SJCRH30 (cell line): Measurements from ENCODE around the gene ZNF892. TPM values are rescaled to one million over a fixed set of nuclear protein-coding genes. Genes with fewer than 3 reads are reported as not detected.

Experiments used
- DNase-seq, 2 experiments: peaks; one replicate each; pipeline ENCODE4 v3.0.0-alpha.2; 2015 to 2020
- H3K27ac ChIP-seq: fragments of 250-450 bp; sonication (Bioruptor Pico); 2 replicates; pipeline ENCODE4 v1.5.1; 2020; ENCODE audit warnings: mild to moderate bottlenecking, moderate library complexity
- H3K27me3 ChIP-seq: fragments of 250-450 bp; sonication (Bioruptor Pico); 2 replicates; pipeline ENCODE4 v1.5.1; 2020; ENCODE audit warnings: mild to moderate bottlenecking, moderate library complexity
- H3K36me3 ChIP-seq: fragments of 250-450 bp; sonication (Bioruptor Pico); 2 replicates; pipeline ENCODE4 v1.5.1; 2020; ENCODE audit warnings: mild to moderate bottlenecking, moderate library complexity
- H3K4me1 ChIP-seq: fragments of 250-450 bp; sonication (Bioruptor Pico); 2 replicates; pipeline ENCODE4 v1.5.1; 2020; ENCODE audit warnings: mild to moderate bottlenecking, moderate library complexity
- H3K4me3 ChIP-seq: fragments of 250-450 bp; sonication (Bioruptor Pico); 2 replicates; pipeline ENCODE4 v1.5.1; 2020; ENCODE audit warnings: mild to moderate bottlenecking, moderate library complexity
- H3K9me3 ChIP-seq: fragments of 250-450 bp; sonication (Bioruptor Pico); replicated peaks from 2 replicates; pipeline ENCODE4 v1.5.1; 2020; ENCODE audit warnings: mild to moderate bottlenecking, moderate library complexity
- total RNA-seq: library from RNA; depleted of rRNA; stranded (reverse); fragments of >200 nt; shearing (Covaris generic); gene quantifications from 2 replicates; pipeline ENCODE4 v1.2.3, GENCODE V29; 2014; rRNA removed

ZNF892 gene
- 5.3 and 6.8 TPM in 2 replicates for total RNA-seq

GRCh38 chr2:95207111-95207961, at the start of gene ZNF892:
ZNF892 (plus strand) TSS chr2:95207521; CDS start chr2:95207816, 295 bp downstream.
- H3K27me3 ChIP-seq, result no peaks in the 10 kb centered on the region
- peaks cover 8% of the 10 kb centered on the region for H3K9me3 ChIP-seq
- peaks cover 24% of the 10 kb centered on the region for H3K36me3 ChIP-seq
- H3K4me3 ChIP-seq, result peak within 1 kb of the TSS; percentile 78
- DNase-seq, result peak; percentile 91 to 92
- H3K27ac ChIP-seq, result peak within 1 kb of the TSS; percentile 64
- H3K4me1 ChIP-seq, result no peaks in the 10 kb centered on the region

- Histone ChIP-seq H3K27ac (no peak overlapping the region), H3K9me3 (peaks cover 4% of the 10 kb centered on the region), H3K36me3 (no peaks in the 10 kb centered on the region; the same call in 1 of the 2 replicates), H3K27me3 (no peaks in the 10 kb centered on the region), H3K4me1 (no peaks in the 10 kb centered on the region), H3K4me3 (peak overlapping the region; percentile 61; the same call in 1 of the 2 replicates)
- DNase-seq, result no peak
Observed at GRCh38 chr2:95158441-95158840, 48.9 kb upstream of the ZNF892 start.

GRCh38 chr2:95158891-95159619, 48.3 kb upstream of the ZNF892 start:
- Histone ChIP-seq H3K36me3 (no peaks in the 10 kb centered on the region; the same call in 1 of the 2 replicates), H3K9me3 (peaks cover 4% of the 10 kb centered on the region), H3K4me3 (peak overlapping the region; percentile 61), H3K27me3 (no peaks in the 10 kb centered on the region), H3K27ac (no peak overlapping the region), H3K4me1 (no peaks in the 10 kb centered on the region)
- peak; percentile 22 to 39 for DNase-seq

- Histone ChIP-seq H3K9me3 (peaks cover 4% of the 10 kb centered on the region), H3K27ac (no peak within 1 kb of the TSS), H3K4me3 (peak within 1 kb of the TSS; percentile 61), H3K36me3 (no peaks in the 10 kb centered on the region), H3K27me3 (no peaks in the 10 kb centered on the region), H3K4me1 (0 out of 2 replicates have a peak, but pooled peaks cover 4% of the 10 kb centered on the region)
- peak; percentile 66 to 70 for DNase-seq
Observed at GRCh38 chr2:95159690-95160449, 47.5 kb upstream of the ZNF892 start, which contains the start of gene ZNF514. ZNF514 (minus strand) TSS chr2:95159848; CDS start chr2:95153253, 6,595 bp downstream.

GRCh38 chr2:95165030-95165370, 42.3 kb upstream of the ZNF892 start:
- H3K36me3 ChIP-seq, result no peaks in the 10 kb centered on the region
- peak overlapping the region; percentile 99 for H3K27ac ChIP-seq
- H3K4me1 ChIP-seq, result peaks cover 9% of the 10 kb centered on the region; the same call in 1 of the 2 replicates
- peak overlapping the region; percentile 83 for H3K4me3 ChIP-seq
- H3K27me3 ChIP-seq, result no peaks in the 10 kb centered on the region
- H3K9me3 ChIP-seq, result no peaks in the 10 kb centered on the region
- DNase-seq, result no peak

GRCh38 chr2:95165371-95166064, 41.8 kb upstream of the ZNF892 start, which contains the start of gene ZNF2:
ZNF2 (plus strand) TSS chr2:95165809; CDS start chr2:95176227, 10,418 bp downstream.
- no peaks in the 10 kb centered on the region for H3K9me3 ChIP-seq
- H3K4me1 ChIP-seq, result peaks cover 9% of the 10 kb centered on the region; the same call in 1 of the 2 replicates
- peak; percentile 97 to 98 for DNase-seq
- H3K27me3 ChIP-seq, result no peaks in the 10 kb centered on the region
- H3K4me3 ChIP-seq, result peak within 1 kb of the TSS; percentile 83
- no peaks in the 10 kb centered on the region for H3K36me3 ChIP-seq
- H3K27ac ChIP-seq, result peak within 1 kb of the TSS; percentile 99

- no peak for DNase-seq
- Histone ChIP-seq H3K27ac (peak overlapping the region; percentile 99), H3K27me3 (no peaks in the 10 kb centered on the region)
Observed at GRCh38 chr2:95166065-95166763, 41.1 kb upstream of the ZNF892 start.

GRCh38 chr2:95171902-95172301, 35.4 kb upstream of the ZNF892 start:
- Histone ChIP-seq H3K27me3 (no peaks in the 10 kb centered on the region), H3K27ac (no peak overlapping the region), H3K36me3 (no peaks in the 10 kb centered on the region), H3K4me3 (no peak overlapping the region), H3K4me1 (no peaks in the 10 kb centered on the region), H3K9me3 (peaks cover 3% of the 10 kb centered on the region; the same call in 1 of the 2 replicates)
- DNase-seq, result no peak

More at GRCh38 chr2:95166065-95166763, 41.1 kb upstream of the ZNF892 start:
- H3K9me3 ChIP-seq, result no peaks in the 10 kb centered on the region
- no peaks in the 10 kb centered on the region for H3K36me3 ChIP-seq
- H3K4me1 ChIP-seq, result peaks cover 9% of the 10 kb centered on the region; the same call in 1 of the 2 replicates
- H3K4me3 ChIP-seq, result peak overlapping the region; percentile 83

- no peaks in the 10 kb centered on the region for H3K27me3 ChIP-seq
- no peak for DNase-seq
- H3K4me1 ChIP-seq, result no peaks in the 10 kb centered on the region
- no peak overlapping the region for H3K27ac ChIP-seq
- H3K4me3 ChIP-seq, result no peak overlapping the region
- H3K36me3 ChIP-seq, result peaks cover 9% of the 10 kb centered on the region; the same call in 1 of the 2 replicates
- peaks cover 3% of the 10 kb centered on the region; the same call in 1 of the 2 replicates for H3K9me3 ChIP-seq
Observed at GRCh38 chr2:95174031-95174542, 33.2 kb upstream of the ZNF892 start.

GRCh38 chr2:95179451-95179850, 27.9 kb upstream of the ZNF892 start:
- H3K9me3 ChIP-seq, result peaks cover 2% of the 10 kb centered on the region; the same call in 1 of the 2 replicates
- no peak for DNase-seq
- H3K4me1 ChIP-seq, result no peaks in the 10 kb centered on the region
- no peak overlapping the region for H3K27ac ChIP-seq
- H3K4me3 ChIP-seq, result no peak overlapping the region
- H3K27me3 ChIP-seq, result no peaks in the 10 kb centered on the region
- H3K36me3 ChIP-seq, result peaks cover 53% of the 10 kb centered on the region

- H3K27me3 ChIP-seq, result no peaks in the 10 kb centered on the region
- H3K4me3 ChIP-seq, result no peak overlapping the region
- H3K27ac ChIP-seq, result no peak overlapping the region
- H3K9me3 ChIP-seq, result peaks cover 2% of the 10 kb centered on the region; the same call in 1 of the 2 replicates
- H3K4me1 ChIP-seq, result no peaks in the 10 kb centered on the region
- H3K36me3 ChIP-seq, result peaks cover 53% of the 10 kb centered on the region
- DNase-seq, result no peak
Observed at GRCh38 chr2:95181774-95182173, 25.5 kb upstream of the ZNF892 start.

- Histone ChIP-seq H3K36me3 (peaks cover 34% of the 10 kb centered on the region), H3K9me3 (peaks cover under 1% of the 10 kb centered on the region; the same call in 1 of the 2 replicates), H3K27me3 (no peaks in the 10 kb centered on the region), H3K27ac (no peak overlapping the region), H3K4me3 (no peak overlapping the region), H3K4me1 (no peaks in the 10 kb centered on the region)
- DNase-seq, result no peak
Observed at GRCh38 chr2:95185197-95185596, 22.1 kb upstream of the ZNF892 start.

- Histone ChIP-seq H3K27ac (no peak overlapping the region), H3K36me3 (peaks cover 26% of the 10 kb centered on the region), H3K27me3 (no peaks in the 10 kb centered on the region), H3K9me3 (no peaks in the 10 kb centered on the region; the same call in 1 of the 2 replicates), H3K4me1 (no peaks in the 10 kb centered on the region), H3K4me3 (no peak overlapping the region)
- no peak for DNase-seq
Observed at GRCh38 chr2:95185973-95186372, 21.3 kb upstream of the ZNF892 start.
